Left lung (tissue), 10 donors: ENCODE data around the gene VSTM2L. TPM values are rescaled to one million over a fixed set of nuclear protein-coding genes. Genes with fewer than 3 reads are reported as not detected.

ENCODE experiments used
- ATAC-seq: fragments of 200-7000 bp; cut with Tn5 transposase; one replicate; pipeline ENCODE4 v1.9.1; 2020; ENCODE audit warnings: moderate library complexity
- DNase-seq, 4 donors: peaks; one replicate each; pipeline ENCODE4 v3.0.0-alpha.2; 2013 to 2020
- H3K27ac ChIP-seq, 2 donors: fragments of 200-600 bp; sonication (generic) in 1 of 2; one replicate each; pipeline versions ENCODE4 v1.5.0 to v1.8.0; 2020 to 2021
- H3K27me3 ChIP-seq, 2 donors: fragments of 200-600 bp; sonication (generic) in 1 of 2; one replicate each; pipeline versions ENCODE4 v1.5.0 to v1.8.0; 2020 to 2021
- H3K36me3 ChIP-seq, 2 donors: fragments of 200-600 bp; sonication (generic) in 1 of 2; one replicate each; pipeline versions ENCODE4 v1.5.0 to v1.8.0; 2020 to 2021
- H3K4me1 ChIP-seq, 2 donors: fragments of 200-600 bp; one replicate each; pipeline ENCODE4 v1.8.0; 2021
- H3K4me3 ChIP-seq, 2 donors: fragments of 200-600 bp; sonication (generic) in 1 of 2; one replicate each; pipeline versions ENCODE4 v1.5.0 to v1.8.0; 2020 to 2021; ENCODE audit warnings: mild to moderate bottlenecking in 1 of 2
- H3K9me3 ChIP-seq, 2 donors: fragments of 200-600 bp; sonication (generic) in 1 of 2; one replicate each; pipeline versions ENCODE4 v1.5.0 to v1.8.0; 2020 to 2021
- CTCF ChIP-seq, 2 donors: fragments of 200-600 bp; sonication (generic) in 1 of 2; IDR thresholded peaks; one replicate each; pipeline versions ENCODE4 v1.5.0 to v1.8.0; 2021; ENCODE audit warnings: antibody characterized with exemption in 2 of 2
- intact Hi-C, 2 donors: fragments of 100-400 bp; cut with DNase I; formaldehyde crosslinking; loops; one replicate each; pipeline versions ENCODE4 v1.11.2 to v1.14.2; 2022
- polyA plus RNA-seq, 6 donors: library from polyadenylated mRNA; unstranded; fragments of 120-200 nt; gene quantifications; one replicate each; pipeline ENCODE4 v1.2.1, GENCODE V29; 2013; ENCODE audit not compliant: insufficient read length in 6 of 6
- total RNA-seq, 2 donors: library from RNA; stranded (reverse); fragmentation: NEBNext Ultra II Directional; extraction: Animal tissue kit (Norgen Biotek cat#: 25700); gene quantifications; one replicate each; pipeline ENCODE4 v1.2.1, GENCODE V29; 2021
- donor health status: DM: no; HTN: yes; CAD: no.
- donor health status: DM: no; HTN: no; CAD: no.

Gene VSTM2L
- total and polyA plus RNA-seq, 8 donors = 2.7 to 31.9 (median 7.2) TPM

DNA sequence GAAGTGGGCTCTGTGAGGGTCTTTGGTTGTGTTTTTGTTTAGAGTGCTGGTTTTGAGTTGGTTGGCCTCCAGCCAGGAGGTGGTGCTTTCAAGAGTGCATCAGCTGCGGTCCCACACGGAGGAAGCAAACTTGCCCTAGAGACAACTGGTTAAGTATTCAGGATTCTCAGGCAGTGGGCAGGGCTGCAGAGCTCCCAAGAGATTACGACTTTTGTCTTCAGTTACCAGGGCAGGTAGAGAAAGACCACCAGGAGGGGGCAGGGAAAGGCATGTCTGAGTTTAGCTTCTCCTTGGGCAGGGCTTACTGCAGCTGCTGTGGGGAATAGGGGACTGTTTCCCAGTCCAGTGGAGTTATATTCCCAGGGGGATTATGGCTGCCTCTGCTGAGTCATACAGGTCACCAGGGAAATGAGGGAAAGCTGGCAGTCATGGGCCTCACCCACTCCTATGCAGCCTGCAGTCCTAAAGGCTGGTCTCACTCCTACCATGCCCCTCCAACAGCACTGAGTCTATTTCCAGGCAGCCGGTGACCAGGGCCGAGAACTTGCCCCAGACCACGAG, 66.0 kb downstream of the VSTM2L start:
- TF ChIP-seq CTCF (IDR thresholded peaks at IDR 0.05) = no peak
- Histone ChIP-seq H3K36me3 (no peaks in the 10 kb centered on the region), H3K4me1 (no peaks in the 10 kb centered on the region), H3K9me3 (no peaks in the 10 kb centered on the region), H3K4me3 (no peak overlapping the region), H3K27me3 (no peaks in the 10 kb centered on the region), H3K27ac (no peak overlapping the region)
- DNase-seq (no peak), ATAC-seq (no peak)
- intact Hi-C loops = no loop called here

GRCh38 chr20:37969949-37970855, 67.3 kb downstream of the VSTM2L start:
- Histone ChIP-seq H3K4me3 (no peak overlapping the region), H3K27me3 (no peaks in the 10 kb centered on the region), H3K27ac (no peak overlapping the region), H3K36me3 (no peaks in the 10 kb centered on the region), H3K4me1 (no peaks in the 10 kb centered on the region), H3K9me3 (no peaks in the 10 kb centered on the region)
- intact Hi-C loops = loop anchor here in 1 of 2 donors (10.0 kb wide), 1 partner anchor 55 kb away; no protein-coding TSS in a partner anchor
- TF ChIP-seq CTCF (IDR thresholded peaks at IDR 0.05) = no peak
- DNase-seq (no peak), ATAC-seq (no peak)

- Histone ChIP-seq H3K4me3 (no peak overlapping the region), H3K36me3 (no peaks in the 10 kb centered on the region), H3K27me3 (no peaks in the 10 kb centered on the region), H3K27ac (no peak overlapping the region), H3K9me3 (no peaks in the 10 kb centered on the region), H3K4me1 (no peaks in the 10 kb centered on the region)
- no peak for TF ChIP-seq CTCF (IDR thresholded peaks at IDR 0.05)
- DNase-seq (no peak), ATAC-seq (no peak)
- intact Hi-C loops = loop anchor here in 1 of 2 donors (10.0 kb wide), 1 partner anchor 56 kb away; no protein-coding TSS in a partner anchor
Measured at GRCh38 chr20:37970856-37971245, 67.9 kb downstream of the VSTM2L start.

DNA sequence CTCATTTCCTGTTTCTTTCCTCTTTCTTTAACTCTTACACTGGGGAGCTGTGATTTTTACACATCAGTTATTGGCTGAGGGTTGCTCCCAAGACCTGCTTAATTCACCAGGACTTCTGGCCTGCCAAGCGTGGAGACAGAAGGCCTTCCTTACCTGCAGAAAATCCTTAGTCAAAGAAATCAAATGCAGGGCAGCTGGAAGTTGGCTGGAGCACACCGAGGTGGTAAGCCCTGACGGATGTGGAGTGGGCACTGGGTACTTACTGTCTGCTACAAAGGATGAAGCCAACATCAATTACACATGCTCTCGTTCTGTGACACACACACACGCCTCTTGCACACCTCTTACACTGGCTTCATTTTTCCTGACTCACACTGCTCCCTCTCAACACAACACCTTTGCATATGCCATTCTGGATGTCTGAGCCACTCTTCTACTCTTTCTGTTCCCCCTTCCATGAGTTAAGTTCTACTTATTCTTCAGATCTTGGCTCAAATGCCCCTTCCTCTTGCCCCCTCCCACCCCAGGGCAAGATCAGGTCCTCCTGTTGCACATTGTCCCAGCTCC, 68.7 kb downstream of the VSTM2L start:
- Histone ChIP-seq H3K27ac (no peak overlapping the region), H3K27me3 (no peaks in the 10 kb centered on the region), H3K9me3 (no peaks in the 10 kb centered on the region), H3K36me3 (no peaks in the 10 kb centered on the region), H3K4me1 (no peaks in the 10 kb centered on the region), H3K4me3 (no peak overlapping the region)
- intact Hi-C loops = loop anchor here in 1 of 2 donors (10.0 kb wide), 1 partner anchor 57 kb away; no protein-coding TSS in a partner anchor
- no peak for TF ChIP-seq CTCF (IDR thresholded peaks at IDR 0.05)
- DNase-seq (no peak), ATAC-seq (no peak)
